CD4-positive, alpha-beta T cell (primary cell): ENCODE data around the gene SLC12A5. TPM values are rescaled to one million over a fixed set of nuclear protein-coding genes. Genes with fewer than 3 reads are reported as not detected.

Experiments used
- ATAC-seq: fragments of 200-7000 bp; cut with Tn5 transposase; one replicate; pipeline ENCODE4 v1.10.0; 2022; ENCODE audit warnings: mild to moderate bottlenecking; ENCODE audit not compliant: poor library complexity
- CTCF ChIA-PET: fragments of 350-600 bp; sonication (Branson Sonifier 250); formaldehyde crosslinking; loops from one replicate; lab custom pipeline; 2021; ENCODE audit warnings: antibody characterized with exemption, inconsistent platforms; lab: Charles Lee
- POLR2A ChIA-PET: fragments of 350-600 bp; sonication (Branson Sonifier 250); formaldehyde crosslinking; loops from one replicate; lab custom pipeline; 2021; ENCODE audit warnings: antibody characterized with exemption, inconsistent platforms; lab: Charles Lee
- DNase-seq, 14 experiments: peaks; one replicate each; pipeline ENCODE4 v3.0.0-alpha.2; 2013 to 2020; ENCODE audit warnings: mixed read lengths in 2 of 14
- H3K27ac ChIP-seq, 2 donors: one replicate each; pipeline versions ENCODE4 v1.5.1 to v1.7.0; 2013; ENCODE audit warnings: low read length in 2 of 2, low read depth in 1 of 2, mild to moderate bottlenecking in 1 of 2
- H3K27me3 ChIP-seq, 2 experiments: 1 replicate in 1 of 2; 2 replicates in 1 of 2; pipeline versions ENCODE4 v1.6.1 to v1.7.0; 2013; ENCODE audit warnings: low read length in 2 of 2, control low read depth in 1 of 2, mild to moderate bottlenecking in 1 of 2, moderate library complexity in 1 of 2; ENCODE audit not compliant: insufficient read depth in 2 of 2, control insufficient read depth in 1 of 2
- H3K36me3 ChIP-seq: one replicate; pipeline ENCODE4 v1.6.1; 2013; ENCODE audit warnings: low read length, control low read depth; ENCODE audit not compliant: insufficient read depth
- H3K4me1 ChIP-seq: one replicate; pipeline ENCODE4 v1.6.1; 2013; ENCODE audit warnings: low read length, control low read depth; ENCODE audit not compliant: insufficient read depth
- H3K4me3 ChIP-seq: one replicate; pipeline ENCODE4 v1.5.1; 2013; ENCODE audit warnings: mild to moderate bottlenecking, low read length, moderate library complexity
- H3K9me3 ChIP-seq, 2 experiments: 1 replicate in 1 of 2; 2 replicates in 1 of 2; pipeline versions ENCODE4 v1.6.1 to v1.7.0; 2013; ENCODE audit warnings: low read length in 2 of 2, mild to moderate bottlenecking in 2 of 2, control low read depth in 1 of 2, moderate library complexity in 1 of 2; ENCODE audit not compliant: control insufficient read depth in 1 of 2, insufficient read depth in 1 of 2
- H3K27ac Mint-ChIP-seq: one replicate; pipeline ENCODE4 v1.8.0; 2020; ENCODE audit warnings: mixed read lengths
- H3K27me3 Mint-ChIP-seq: one replicate; pipeline ENCODE4 v1.8.0; 2021; ENCODE audit warnings: mixed read lengths
- H3K36me3 Mint-ChIP-seq: one replicate; pipeline ENCODE4 v1.8.0; 2021; ENCODE audit warnings: low read depth, mixed read lengths
- H3K4me1 Mint-ChIP-seq: one replicate; pipeline ENCODE4 v1.8.0; 2021; ENCODE audit warnings: low read depth, mixed read lengths
- H3K4me3 Mint-ChIP-seq: one replicate; pipeline ENCODE4 v1.8.0; 2020; ENCODE audit warnings: mild to moderate bottlenecking, mixed read lengths
- H3K9me3 Mint-ChIP-seq: one replicate; pipeline ENCODE4 v1.8.0; 2020; ENCODE audit warnings: mixed read lengths
- intact Hi-C, 2 experiments: fragments of 100-400 bp; cut with DNase I in 1 of 2; cut with micrococcal nuclease in 1 of 2; formaldehyde crosslinking; loops; one replicate each; pipeline versions ENCODE4 v1.15.1 to v1.9.0; 2023 to 2025; cut with DNase I, micrococcal nuclease
- total RNA-seq, 174 experiments: library from RNA in 2 of 174; stranded (reverse) in 2 of 174; gene quantifications; one replicate each; pipeline ENCODE4 v1.2.3 and lab custom pipeline; 2021 to 2026
- TF ChIP-seq, protein P1 (sequence below): fragments of 200-600 bp; IDR thresholded peaks from one replicate; pipeline ENCODE4 v1.8.0; 2022; ENCODE audit warnings: antibody characterized with exemption, mild to moderate bottlenecking

The SLC12A5 gene
- total RNA-seq, 2 experiments from 2014 or later = 1.3 to 2.4 TPM

DNA sequence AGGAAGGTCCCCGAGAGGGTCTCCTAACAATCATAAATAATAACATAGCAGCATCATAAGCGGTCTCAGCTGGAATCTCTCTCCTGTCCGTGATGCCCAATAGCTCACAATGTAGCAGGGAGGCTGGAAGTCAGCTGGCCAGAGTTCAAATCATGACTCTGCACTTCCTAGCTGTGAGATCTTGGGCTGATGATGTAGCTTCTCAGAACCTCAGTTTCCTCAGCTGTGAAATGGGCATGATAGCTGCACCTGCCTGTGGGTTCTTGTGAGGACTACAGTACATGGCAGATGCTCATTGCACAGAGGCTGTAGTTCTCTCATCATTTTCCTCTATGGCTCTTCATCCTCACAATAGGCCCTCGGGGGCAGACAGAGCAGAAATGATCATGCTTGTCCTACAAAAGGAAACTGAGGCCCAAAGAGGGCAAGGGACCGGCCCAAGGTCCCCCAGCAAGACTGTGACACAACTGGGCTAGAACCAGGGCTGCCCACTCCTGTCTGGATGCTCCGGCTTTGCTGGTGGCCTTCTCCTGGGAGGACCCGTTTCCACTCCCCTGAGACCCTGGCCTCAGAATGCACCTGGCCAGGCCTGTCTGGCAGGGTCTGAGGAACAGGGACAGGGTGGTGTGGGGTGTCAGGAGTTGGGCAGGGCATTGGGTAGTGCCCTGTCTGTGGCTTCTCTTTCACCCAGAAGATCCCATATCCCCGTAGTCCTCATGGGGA is 17.7 kb downstream of the SLC12A5 start:
- Histone ChIP-seq H3K9me3 (peaks cover 0 to 5% of the 10 kb centered on the region in 2 experiments), H3K36me3 (no peaks in the 10 kb centered on the region), H3K27ac (no peak overlapping the region), H3K27me3 (peaks cover 5 to 26% of the 10 kb centered on the region in 2 experiments), H3K4me1 (no peaks in the 10 kb centered on the region), H3K4me3 (no peak overlapping the region)
- ChIA-PET POLR2A (no interaction called here), CTCF (no interaction called here)
- DNase-seq (no peak), ATAC-seq (no peak)
- intact Hi-C loops = no loop called here
- Mint-ChIP-seq H3K27ac (no peak overlapping the region), H3K9me3 (no peaks in the 10 kb centered on the region), H3K4me3 (no peak overlapping the region), H3K36me3 (no peaks in the 10 kb centered on the region), H3K27me3 (peaks cover 50% of the 10 kb centered on the region), H3K4me1 (no peaks in the 10 kb centered on the region)
- TF ChIP-seq, protein P1, sequence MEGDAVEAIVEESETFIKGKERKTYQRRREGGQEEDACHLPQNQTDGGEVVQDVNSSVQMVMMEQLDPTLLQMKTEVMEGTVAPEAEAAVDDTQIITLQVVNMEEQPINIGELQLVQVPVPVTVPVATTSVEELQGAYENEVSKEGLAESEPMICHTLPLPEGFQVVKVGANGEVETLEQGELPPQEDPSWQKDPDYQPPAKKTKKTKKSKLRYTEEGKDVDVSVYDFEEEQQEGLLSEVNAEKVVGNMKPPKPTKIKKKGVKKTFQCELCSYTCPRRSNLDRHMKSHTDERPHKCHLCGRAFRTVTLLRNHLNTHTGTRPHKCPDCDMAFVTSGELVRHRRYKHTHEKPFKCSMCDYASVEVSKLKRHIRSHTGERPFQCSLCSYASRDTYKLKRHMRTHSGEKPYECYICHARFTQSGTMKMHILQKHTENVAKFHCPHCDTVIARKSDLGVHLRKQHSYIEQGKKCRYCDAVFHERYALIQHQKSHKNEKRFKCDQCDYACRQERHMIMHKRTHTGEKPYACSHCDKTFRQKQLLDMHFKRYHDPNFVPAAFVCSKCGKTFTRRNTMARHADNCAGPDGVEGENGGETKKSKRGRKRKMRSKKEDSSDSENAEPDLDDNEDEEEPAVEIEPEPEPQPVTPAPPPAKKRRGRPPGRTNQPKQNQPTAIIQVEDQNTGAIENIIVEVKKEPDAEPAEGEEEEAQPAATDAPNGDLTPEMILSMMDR = no peak

DNA sequence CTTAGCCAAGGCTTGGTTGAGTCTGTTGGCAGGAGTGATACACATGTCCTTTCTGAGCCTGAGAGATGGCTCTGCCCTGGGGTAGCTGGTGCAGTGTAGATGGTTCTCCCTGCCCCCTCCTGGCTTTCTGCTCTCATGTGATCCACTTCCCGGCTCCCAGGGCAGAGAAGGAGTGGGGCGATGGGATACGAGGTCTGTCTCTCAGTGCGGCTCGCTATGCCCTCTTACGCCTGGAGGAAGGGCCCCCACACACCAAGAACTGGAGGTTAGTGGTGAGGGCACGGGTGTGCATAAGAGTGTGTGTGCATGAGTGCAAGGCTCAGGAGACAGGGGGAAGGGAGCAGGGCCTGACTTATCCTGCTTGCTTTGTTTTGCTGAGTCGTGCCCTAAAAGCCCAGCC is 18.8 kb downstream of the SLC12A5 start:
- no peak overlapping the region for H3K27ac ChIP-seq
- H3K27me3 ChIP-seq = peaks cover 5 to 26% of the 10 kb centered on the region in 2 experiments
- H3K4me1 ChIP-seq = no peaks in the 10 kb centered on the region
- no peaks in the 10 kb centered on the region for H3K36me3 ChIP-seq
- no peak overlapping the region for H3K4me3 ChIP-seq
- Mint-ChIP-seq H3K27me3 (peaks cover 40% of the 10 kb centered on the region), H3K9me3 (no peaks in the 10 kb centered on the region), H3K4me3 (no peak overlapping the region), H3K36me3 (no peaks in the 10 kb centered on the region), H3K27ac (no peak overlapping the region), H3K4me1 (no peaks in the 10 kb centered on the region)
- no peak for ATAC-seq
- ChIA-PET POLR2A (no interaction called here), CTCF (no interaction called here)
- intact Hi-C loops = no loop called here
- peaks cover 0 to 5% of the 10 kb centered on the region in 2 experiments for H3K9me3 ChIP-seq
- TF ChIP-seq, protein P1 = no peak
- DNase-seq = no peak

DNA sequence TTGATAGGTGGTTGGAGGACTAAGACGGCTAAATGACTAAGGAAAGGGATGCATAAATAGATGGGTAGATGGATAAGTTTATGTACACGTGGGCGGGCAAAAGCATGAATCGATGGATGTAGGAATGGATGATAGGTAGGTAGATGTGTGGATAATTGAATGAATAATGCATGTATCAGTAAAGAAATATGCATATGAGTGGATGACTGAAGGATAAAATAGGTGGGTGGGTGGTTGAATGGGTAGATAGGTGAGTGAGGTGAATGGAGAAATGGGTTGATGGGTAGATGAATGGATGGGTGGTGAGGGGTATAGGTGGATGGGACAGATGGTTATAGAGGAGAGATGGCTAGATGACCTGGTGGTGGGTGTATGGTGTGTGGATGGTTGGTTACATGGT is 20.2 kb downstream of the SLC12A5 start:
- H3K4me1 Mint-ChIP-seq = no peaks in the 10 kb centered on the region
- no peaks in the 10 kb centered on the region for H3K36me3 ChIP-seq
- H3K27ac ChIP-seq = no peak overlapping the region
- H3K9me3 Mint-ChIP-seq = no peaks in the 10 kb centered on the region
- ATAC-seq = no peak
- H3K27me3 ChIP-seq = peaks cover 5 to 15% of the 10 kb centered on the region in 2 experiments
- ChIA-PET CTCF (no interaction called here), POLR2A (no interaction called here)
- no peak overlapping the region for H3K4me3 Mint-ChIP-seq
- H3K27ac Mint-ChIP-seq = no peak overlapping the region
- intact Hi-C loops = no loop called here
- no peak overlapping the region for H3K4me3 ChIP-seq
- H3K36me3 Mint-ChIP-seq = no peaks in the 10 kb centered on the region
- H3K4me1 ChIP-seq = no peaks in the 10 kb centered on the region
- H3K9me3 ChIP-seq = peaks cover 0 to 5% of the 10 kb centered on the region in 2 experiments
- TF ChIP-seq, protein P1 = no peak
- no peak for DNase-seq
- peaks cover 28% of the 10 kb centered on the region for H3K27me3 Mint-ChIP-seq
